Right lobe of liver (tissue), 6 donors: Measurements from ENCODE around the gene WIZ. TPM values are rescaled to one million over a fixed set of nuclear protein-coding genes. Genes with fewer than 3 reads are reported as not detected.

Experiments
- ATAC-seq, 4 donors: fragments of 200-7000 bp; cut with Tn5 transposase; one replicate each; pipeline ENCODE4 v1.9.1; 2020; ENCODE audit warnings: mild to moderate bottlenecking in 4 of 4, moderate library complexity in 4 of 4
- DNase-seq, 3 donors: peaks; one replicate each; pipeline ENCODE4 v3.0.0-alpha.2; 2020
- H3K27ac ChIP-seq, 3 donors: fragments of 200-600 bp; one replicate each; pipeline ENCODE4 v1.8.0; 2022
- H3K27me3 ChIP-seq, 2 donors: fragments of 200-600 bp; one replicate each; pipeline ENCODE4 v1.8.0; 2022
- H3K36me3 ChIP-seq, 4 donors: fragments of 200-600 bp; sonication (generic) in 1 of 4; one replicate each; pipeline versions ENCODE4 v1.5.1 to v1.8.0; 2017 to 2022; ENCODE audit warnings: control low read depth in 1 of 4
- H3K4me1 ChIP-seq, 4 donors: fragments of 200-600 bp; sonication (generic) in 1 of 4; one replicate each; pipeline versions ENCODE4 v1.5.1 to v1.8.0; 2017 to 2022; ENCODE audit warnings: control low read depth in 1 of 4
- H3K4me3 ChIP-seq, 3 donors: fragments of 200-600 bp; one replicate each; pipeline ENCODE4 v1.8.0; 2022
- H3K9me3 ChIP-seq, 4 donors: fragments of 200-600 bp; sonication (generic) in 1 of 4; one replicate each; pipeline versions ENCODE4 v1.5.1 to v1.8.0; 2017 to 2022; ENCODE audit warnings: control low read depth in 1 of 4
- POLR2A ChIP-seq: fragments of 450-650 bp; IDR thresholded peaks from one replicate; pipeline ENCODE4 v1.6.1; 2017; ENCODE audit warnings: antibody characterized with exemption, mild to moderate bottlenecking
- WGBS: methylation state at CpG from one replicate; pipeline ENCODE4 v1.1.6; 2018; ENCODE audit warnings: low coverage, low lambda C conversion rate; ENCODE audit not compliant: insufficient coverage; ENCODE audit errors: missing lambda C conversion rate; 5-methylcytosine and 5-hydroxymethylcytosine counted together
- intact Hi-C, 2 donors: fragments of 100-400 bp; cut with DNase I; formaldehyde crosslinking; loops; one replicate each; pipeline versions ENCODE4 v1.11.2 to v1.14.1; 2022
- total RNA-seq, 6 experiments: library from RNA; depleted of rRNA in 2 of 6; stranded (reverse); fragments of >200 nt in 2 of 6; fragmentation: NEBNext Ultra II Directional in 3 of 6; extraction: Animal tissue kit (Norgen Biotek cat#: 25700) in 3 of 6; gene quantifications; one replicate each; pipeline versions ENCODE4 v1.1.0 to v1.2.4, GENCODE V29; 2016 to 2023
- TF ChIP-seq, protein P1 (sequence below), 4 donors: fragments of 200-600 bp in 3 of 4; fragments of 450-650 bp in 1 of 4; IDR thresholded peaks; one replicate each; pipeline versions ENCODE4 v1.5.1 to v1.8.0; 2016 to 2022; ENCODE audit warnings: antibody characterized with exemption in 4 of 4, mild to moderate bottlenecking in 2 of 4
- donor health status: DM: no; HTN: yes; CAD: no.
- donor health status: DM: no; HTN: no; CAD: no.
- donor health status: DM: no; HTN: no; CAD: no.
- donor health status: DM: no; HTN: yes; CAD: no.
- donor health status: DM: no; HTN: yes; CAD: no.

WIZ gene
- total RNA-seq, 6 experiments from 2014 or later = 12.5 to 24.4 (median 14.6) TPM

DNA sequence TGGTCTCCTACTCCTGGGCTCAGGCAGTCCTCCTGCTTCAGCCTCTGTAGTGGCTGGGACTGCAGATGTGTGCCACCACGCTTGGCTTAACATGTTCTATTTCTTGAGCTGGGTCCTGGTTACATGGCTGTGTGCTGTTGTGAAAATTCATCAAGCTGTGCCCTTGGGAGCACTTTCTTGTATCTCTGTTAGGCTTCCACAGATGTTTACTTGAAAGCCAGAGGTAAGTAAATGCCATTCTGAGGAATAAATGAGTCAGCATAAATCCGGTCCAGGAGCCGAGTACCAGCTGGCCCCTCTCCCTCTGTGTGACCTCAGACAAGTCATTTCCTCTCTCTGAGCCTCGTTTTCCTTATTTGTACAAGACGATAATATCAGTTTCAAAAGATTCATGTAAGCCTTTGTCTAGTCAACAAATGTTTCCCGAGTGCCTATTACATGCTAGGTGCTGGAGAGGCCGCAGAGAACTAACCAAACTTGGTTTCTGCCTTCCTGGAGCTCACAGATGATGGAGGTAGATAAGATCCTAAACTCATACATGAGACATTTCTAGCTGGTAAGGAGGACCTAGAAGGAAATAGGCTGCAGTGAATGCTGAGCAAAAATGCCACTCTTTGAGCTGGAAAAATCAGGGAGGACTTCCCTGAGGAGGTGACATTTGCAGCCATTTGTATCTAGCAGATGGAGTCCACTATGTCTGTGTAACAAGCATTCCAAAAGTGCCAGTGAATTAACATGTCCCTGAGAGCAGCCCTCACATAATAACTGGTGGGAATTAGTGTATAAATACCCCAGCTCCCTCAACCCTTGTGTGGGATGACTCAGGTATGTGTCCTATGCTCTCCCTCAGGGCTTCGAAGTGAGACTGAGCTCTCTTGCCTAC, 17.3 kb upstream of the WIZ start:
- ATAC-seq (peak in 2 of 4 donors; percentile 4 to 53), DNase-seq (no peak)
- WGBS = 27% methylated on average over 8 of the region's 8 CpGs
- no peaks in the 10 kb centered on the region for H3K9me3 ChIP-seq
- H3K4me1 ChIP-seq = peaks cover 0 to 29% (median 15%) of the 10 kb centered on the region in 4 donors
- H3K27ac ChIP-seq = no peak overlapping the region
- H3K4me3 ChIP-seq = no peak overlapping the region
- TF ChIP-seq, protein P1, sequence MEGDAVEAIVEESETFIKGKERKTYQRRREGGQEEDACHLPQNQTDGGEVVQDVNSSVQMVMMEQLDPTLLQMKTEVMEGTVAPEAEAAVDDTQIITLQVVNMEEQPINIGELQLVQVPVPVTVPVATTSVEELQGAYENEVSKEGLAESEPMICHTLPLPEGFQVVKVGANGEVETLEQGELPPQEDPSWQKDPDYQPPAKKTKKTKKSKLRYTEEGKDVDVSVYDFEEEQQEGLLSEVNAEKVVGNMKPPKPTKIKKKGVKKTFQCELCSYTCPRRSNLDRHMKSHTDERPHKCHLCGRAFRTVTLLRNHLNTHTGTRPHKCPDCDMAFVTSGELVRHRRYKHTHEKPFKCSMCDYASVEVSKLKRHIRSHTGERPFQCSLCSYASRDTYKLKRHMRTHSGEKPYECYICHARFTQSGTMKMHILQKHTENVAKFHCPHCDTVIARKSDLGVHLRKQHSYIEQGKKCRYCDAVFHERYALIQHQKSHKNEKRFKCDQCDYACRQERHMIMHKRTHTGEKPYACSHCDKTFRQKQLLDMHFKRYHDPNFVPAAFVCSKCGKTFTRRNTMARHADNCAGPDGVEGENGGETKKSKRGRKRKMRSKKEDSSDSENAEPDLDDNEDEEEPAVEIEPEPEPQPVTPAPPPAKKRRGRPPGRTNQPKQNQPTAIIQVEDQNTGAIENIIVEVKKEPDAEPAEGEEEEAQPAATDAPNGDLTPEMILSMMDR (IDR thresholded peaks at IDR 0.05) = no peak
- no peak for TF ChIP-seq POLR2A
- no peaks in the 10 kb centered on the region for H3K36me3 ChIP-seq
- intact Hi-C loops = no loop called here
- H3K27me3 ChIP-seq = no peaks in the 10 kb centered on the region

DNA sequence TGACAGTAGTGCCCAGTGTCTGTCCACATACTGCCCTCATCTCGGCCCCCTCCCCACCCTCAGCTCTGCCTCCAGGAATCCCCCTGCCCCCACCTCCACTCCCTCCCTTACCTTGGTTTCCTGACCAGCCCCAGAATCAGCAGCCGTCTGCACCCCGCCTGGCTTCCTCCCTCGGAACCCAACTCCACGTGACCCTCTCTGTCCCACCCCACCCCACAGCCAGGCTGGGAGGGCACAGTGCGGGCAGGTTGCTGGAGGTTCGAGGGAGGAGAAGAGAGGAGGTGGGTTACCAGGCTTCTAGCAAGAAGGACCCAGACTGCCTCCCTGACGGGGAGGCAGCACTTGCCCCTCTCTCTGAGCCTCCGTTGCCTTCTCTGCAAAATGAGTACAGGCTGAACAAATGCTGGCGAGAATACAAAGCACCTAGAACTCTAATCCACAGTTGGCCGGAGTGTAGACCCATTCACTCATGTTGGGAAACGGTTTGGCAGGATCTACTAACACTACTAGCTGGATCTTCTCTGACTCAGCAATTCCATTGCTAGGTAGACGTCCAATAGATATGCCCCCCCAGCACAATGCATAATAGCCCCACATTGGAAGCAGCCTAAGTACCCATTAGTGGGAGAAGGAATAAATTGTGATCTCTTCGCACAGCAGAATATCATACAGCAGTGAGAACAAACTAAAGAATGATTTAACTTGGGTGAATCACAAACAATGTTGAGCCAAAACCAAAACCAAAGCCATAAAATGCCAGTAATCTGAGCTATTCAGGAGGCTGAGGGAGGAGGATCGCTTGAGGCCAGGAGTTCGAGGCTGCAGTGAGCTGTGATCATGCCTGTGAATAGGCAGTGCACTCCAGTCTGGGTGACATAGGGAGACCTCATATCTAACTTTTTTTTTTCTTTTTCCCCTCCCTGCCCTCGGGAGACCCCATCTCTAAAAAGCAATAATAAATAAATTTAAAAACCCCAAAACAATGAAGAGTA, 14.9 kb upstream of the WIZ start, which contains the start of gene RASAL3:
Gene RASAL3 (minus strand): TSS at position 151 of the 992 bp plus-strand sequence. CDS start 186 bp downstream, outside the sequence.
- H3K27ac ChIP-seq = peak within 1 kb of the TSS; percentile 26 to 73 (median 51)
- no peak for TF ChIP-seq POLR2A
- TF ChIP-seq, protein P1 (IDR thresholded peaks at IDR 0.05) = no peak
- 23% methylated on average over 14 of the region's 17 CpGs for WGBS
- H3K4me1 ChIP-seq = peaks cover 0 to 27% (median 13%) of the 10 kb centered on the region in 4 donors
- intact Hi-C loops = no loop called here
- H3K9me3 ChIP-seq = no peaks in the 10 kb centered on the region
- ATAC-seq = peak; percentile 29 to 55 (median 42)
- H3K36me3 ChIP-seq = no peaks in the 10 kb centered on the region
- no peaks in the 10 kb centered on the region for H3K27me3 ChIP-seq
- peak in 2 of 3 donors; percentile 40 to 74 for DNase-seq
- peak within 1 kb of the TSS; percentile 21 to 44 (median 28) for H3K4me3 ChIP-seq

DNA sequence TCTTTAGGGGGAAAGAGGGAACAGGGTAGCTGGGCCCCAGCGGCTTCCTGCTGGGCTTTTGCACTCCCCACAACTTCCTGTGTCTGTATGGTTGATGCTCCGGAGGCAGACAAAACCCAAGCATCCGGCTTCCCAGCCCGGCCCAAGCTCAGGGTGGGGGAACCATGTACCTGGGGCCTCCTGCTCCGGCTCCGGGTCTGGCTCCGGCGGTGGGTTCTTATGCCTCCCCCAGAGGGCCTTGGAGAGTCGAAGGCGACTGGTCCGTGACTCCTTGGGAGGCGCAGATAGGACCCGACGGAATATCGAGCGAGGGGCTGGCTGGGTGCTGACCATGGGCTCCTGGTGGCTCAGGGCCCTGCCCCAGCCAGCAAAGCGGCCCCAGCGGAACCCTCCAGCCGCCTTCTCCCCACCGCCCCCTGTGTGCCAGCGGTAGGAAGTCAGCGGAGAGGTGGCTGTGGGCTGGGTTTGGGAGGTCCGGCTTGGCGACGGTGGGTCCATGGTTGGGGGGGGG, 14.2 kb upstream of the WIZ start:
- Histone ChIP-seq H3K36me3 (no peaks in the 10 kb centered on the region), H3K4me3 (peak overlapping the region; percentile 21 to 44 (median 28)), H3K9me3 (no peaks in the 10 kb centered on the region), H3K4me1 (peaks cover 0 to 19% (median 7%) of the 10 kb centered on the region in 4 donors), H3K27ac (peak overlapping the region; percentile 26 to 73 (median 51)), H3K27me3 (no peaks in the 10 kb centered on the region)
- peak; percentile 54 to 60 (median 58) for ATAC-seq
- intact Hi-C loops = no loop called here
- no peak for TF ChIP-seq POLR2A
- TF ChIP-seq, protein P1 (IDR thresholded peaks at IDR 0.05) = no peak
- peak in 2 of 3 donors; percentile 45 to 53 for DNase-seq
- no CpG with 5 or more reads among the region's 25 CpGs for WGBS

- no peaks in the 10 kb centered on the region for H3K36me3 ChIP-seq
- DNase-seq (no peak), ATAC-seq (no peak)
- H3K4me3 ChIP-seq = no peak overlapping the region
- TF ChIP-seq, protein P1 (IDR thresholded peaks at IDR 0.05) = no peak
- no peak for TF ChIP-seq POLR2A
- H3K4me1 ChIP-seq = peaks cover 0 to 18% (median 3%) of the 10 kb centered on the region in 4 donors
- WGBS = 83% methylated on average over 2 of the region's 2 CpGs
- no peaks in the 10 kb centered on the region for H3K27me3 ChIP-seq
- intact Hi-C loops = no loop called here
- H3K9me3 ChIP-seq = no peaks in the 10 kb centered on the region
- H3K27ac ChIP-seq = no peak overlapping the region
Observed at GRCh38 chr19:15461694-15462093, 11.9 kb upstream of the WIZ start.
